Activated naive CD4-positive, alpha-beta T cell treated with anti-CD3 and anti-CD28 coated beads for 36 hours (primary cell): Measurements from ENCODE around the gene TCF7. TPM values are rescaled to one million over a fixed set of nuclear protein-coding genes. Genes with fewer than 3 reads are reported as not detected.

ENCODE experiments used
- CTCF ChIA-PET: fragments of 350-600 bp; sonication (Branson Sonifier 250); formaldehyde crosslinking; loops from one replicate; lab custom pipeline; 2021; ENCODE audit warnings: antibody characterized with exemption; lab: Charles Lee
- DNase-seq: peaks from one replicate; pipeline ENCODE4 v3.0.0-alpha.2; 2020
- H3K27ac Mint-ChIP-seq: one replicate; pipeline ENCODE4 v1.8.0; 2021; ENCODE audit warnings: mild to moderate bottlenecking, mixed read lengths
- H3K27me3 Mint-ChIP-seq: one replicate; pipeline ENCODE4 v1.8.0; 2021; ENCODE audit warnings: low read depth, mixed read lengths
- H3K36me3 Mint-ChIP-seq: one replicate; pipeline ENCODE4 v1.8.0; 2021; ENCODE audit warnings: low read depth, mixed read lengths
- H3K4me1 Mint-ChIP-seq: one replicate; pipeline ENCODE4 v1.8.0; 2021; ENCODE audit warnings: low read depth, mixed read lengths
- H3K4me3 Mint-ChIP-seq: one replicate; pipeline ENCODE4 v1.8.0; 2021; ENCODE audit warnings: mild to moderate bottlenecking, moderate library complexity, mixed read lengths
- H3K9me3 Mint-ChIP-seq: one replicate; pipeline ENCODE4 v1.8.0; 2021; ENCODE audit warnings: mixed read lengths
- intact Hi-C: fragments of 100-400 bp; cut with micrococcal nuclease; formaldehyde crosslinking; loops from one replicate; pipeline ENCODE4 v1.15.1; 2023
- total RNA-seq, 2 experiments: library from RNA; stranded (reverse); gene quantifications; one replicate each; pipeline ENCODE4 v1.2.3, GENCODE V29; 2021

Gene TCF7
- total RNA-seq, 2 experiments from 2014 or later, result 87.9 to 92.3 TPM

DNA sequence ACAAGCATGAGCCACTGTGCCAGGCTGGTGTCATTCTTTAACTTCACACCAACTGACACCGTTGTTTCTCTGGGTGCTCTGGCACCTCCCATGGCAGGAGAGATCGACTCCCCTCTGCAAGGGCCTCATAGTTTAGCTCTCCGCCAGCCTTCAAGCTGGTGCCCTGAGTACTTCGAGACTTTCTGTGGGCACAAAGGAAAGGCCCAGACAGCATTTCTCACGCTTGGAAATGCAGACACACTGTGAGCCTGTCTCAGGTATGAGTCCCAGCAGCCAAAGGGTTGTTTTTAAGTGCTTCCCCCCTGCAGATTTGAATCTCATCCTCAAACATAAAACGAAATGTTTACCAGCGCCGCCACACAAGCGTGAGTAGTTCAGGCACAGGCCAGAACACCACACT is 11.1 kb upstream of the TCF7 start:
- no peaks in the 10 kb centered on the region for H3K36me3 Mint-ChIP-seq
- H3K4me1 Mint-ChIP-seq, result peaks cover 94% of the 10 kb centered on the region
- intact Hi-C loops, result loop anchor here (1.0 to 5.0 kb wide), 3 partner anchors 29 to 544 kb away; partner anchors contain the start of genes SEC24A and UBE2B
- CTCF ChIA-PET, result interaction anchor here (0.6 to 4.7 kb wide), 9 partner anchors 15 to 58 kb away, joined by 3 to 24 read pairs (median 3); no protein-coding TSS in a partner anchor
- peak; percentile 83 for DNase-seq
- peak overlapping the region; percentile 92 for H3K27ac Mint-ChIP-seq
- H3K4me3 Mint-ChIP-seq, result peak overlapping the region; percentile 66
- no peaks in the 10 kb centered on the region for H3K27me3 Mint-ChIP-seq
- H3K9me3 Mint-ChIP-seq, result no peaks in the 10 kb centered on the region

GRCh38 chr5:134103998-134104654 is 10.4 kb upstream of the TCF7 start:
- Mint-ChIP-seq H3K4me3 (peak overlapping the region; percentile 54), H3K4me1 (peaks cover 91% of the 10 kb centered on the region), H3K27ac (peak overlapping the region; percentile 92), H3K27me3 (no peaks in the 10 kb centered on the region), H3K9me3 (no peaks in the 10 kb centered on the region), H3K36me3 (no peaks in the 10 kb centered on the region)
- intact Hi-C loops, result loop anchor here (1.0 to 5.0 kb wide), 3 partner anchors 28 to 543 kb away; partner anchors contain the start of genes SEC24A and UBE2B
- CTCF ChIA-PET, result interaction anchor here (0.6 to 4.7 kb wide), 11 partner anchors 11 to 55 kb away, joined by 3 to 24 read pairs (median 4); no protein-coding TSS in a partner anchor
- DNase-seq, result peak; percentile 84

GRCh38 chr5:134106991-134107701 is 7.3 kb upstream of the TCF7 start:
- CTCF ChIA-PET, result interaction anchor here (1.2 to 2.6 kb wide), 3 partner anchors 9 to 19 kb away, joined by 3 to 6 read pairs (median 6); no protein-coding TSS in a partner anchor
- H3K9me3 Mint-ChIP-seq, result no peaks in the 10 kb centered on the region
- H3K4me1 Mint-ChIP-seq, result peaks cover 84% of the 10 kb centered on the region
- intact Hi-C loops, result no loop called here
- H3K36me3 Mint-ChIP-seq, result no peaks in the 10 kb centered on the region
- H3K27ac Mint-ChIP-seq, result no peak overlapping the region
- no peaks in the 10 kb centered on the region for H3K27me3 Mint-ChIP-seq
- H3K4me3 Mint-ChIP-seq, result no peak overlapping the region
- DNase-seq, result no peak

GRCh38 chr5:134107779-134108178 is 6.7 kb upstream of the TCF7 start:
- Mint-ChIP-seq H3K27ac (peak overlapping the region; percentile 62), H3K9me3 (no peaks in the 10 kb centered on the region), H3K36me3 (no peaks in the 10 kb centered on the region), H3K4me3 (no peak overlapping the region), H3K27me3 (no peaks in the 10 kb centered on the region), H3K4me1 (peaks cover 86% of the 10 kb centered on the region)
- DNase-seq, result no peak
- intact Hi-C loops, result no loop called here
- CTCF ChIA-PET, result interaction anchor here (1.2 to 2.6 kb wide), 3 partner anchors 9 to 19 kb away, joined by 3 to 6 read pairs (median 6); no protein-coding TSS in a partner anchor

GRCh38 chr5:134110382-134110781 is 4.1 kb upstream of the TCF7 start:
- Mint-ChIP-seq H3K27ac (peak overlapping the region; percentile 91), H3K9me3 (no peaks in the 10 kb centered on the region), H3K4me1 (peaks cover 66% of the 10 kb centered on the region), H3K27me3 (no peaks in the 10 kb centered on the region), H3K36me3 (peaks cover 5% of the 10 kb centered on the region), H3K4me3 (peak overlapping the region; percentile 34)
- intact Hi-C loops, result loop anchor here (5.0 to 10.0 kb wide), 4 partner anchors 117 to 1686 kb away; partner anchors contain the start of genes JADE2 and PPP2CA
- CTCF ChIA-PET, result interaction anchor here (1.0 to 22.6 kb wide), 8 partner anchors 9 to 69 kb away, joined by 3 to 437 read pairs (median 6); no protein-coding TSS in a partner anchor
- DNase-seq, result peak; percentile 79

- Mint-ChIP-seq H3K4me1 (peaks cover 58% of the 10 kb centered on the region), H3K27ac (peak overlapping the region; percentile 91), H3K4me3 (peak overlapping the region; percentile 81), H3K9me3 (no peaks in the 10 kb centered on the region), H3K36me3 (peaks cover 18% of the 10 kb centered on the region), H3K27me3 (no peaks in the 10 kb centered on the region)
- DNase-seq, result peak; percentile 78
- CTCF ChIA-PET, result interaction anchor here (0.7 to 22.6 kb wide), 15 partner anchors 7 to 71 kb away, joined by 3 to 437 read pairs (median 5); no protein-coding TSS in a partner anchor
- intact Hi-C loops, result loop anchor here (1.0 to 10.0 kb wide), 7 partner anchors 12 to 1687 kb away; partner anchors contain the start of genes JADE2 and PPP2CA
Observed at GRCh38 chr5:134111741-134112647, 2.5 kb upstream of the TCF7 start.

GRCh38 chr5:134112726-134113362 is 1.6 kb upstream of the TCF7 start:
- Mint-ChIP-seq H3K36me3 (peaks cover 27% of the 10 kb centered on the region), H3K4me1 (peaks cover 59% of the 10 kb centered on the region), H3K27me3 (no peaks in the 10 kb centered on the region), H3K4me3 (peak overlapping the region; percentile 81), H3K27ac (peak overlapping the region; percentile 91), H3K9me3 (no peaks in the 10 kb centered on the region)
- intact Hi-C loops, result loop anchor here (1.0 to 10.0 kb wide), 6 partner anchors 13 to 1688 kb away; partner anchors contain the start of genes JADE2 and PPP2CA
- DNase-seq, result no peak
- CTCF ChIA-PET, result interaction anchor here (0.9 to 22.6 kb wide), 10 partner anchors 11 to 71 kb away, joined by 3 to 437 read pairs (median 6); no protein-coding TSS in a partner anchor

DNA sequence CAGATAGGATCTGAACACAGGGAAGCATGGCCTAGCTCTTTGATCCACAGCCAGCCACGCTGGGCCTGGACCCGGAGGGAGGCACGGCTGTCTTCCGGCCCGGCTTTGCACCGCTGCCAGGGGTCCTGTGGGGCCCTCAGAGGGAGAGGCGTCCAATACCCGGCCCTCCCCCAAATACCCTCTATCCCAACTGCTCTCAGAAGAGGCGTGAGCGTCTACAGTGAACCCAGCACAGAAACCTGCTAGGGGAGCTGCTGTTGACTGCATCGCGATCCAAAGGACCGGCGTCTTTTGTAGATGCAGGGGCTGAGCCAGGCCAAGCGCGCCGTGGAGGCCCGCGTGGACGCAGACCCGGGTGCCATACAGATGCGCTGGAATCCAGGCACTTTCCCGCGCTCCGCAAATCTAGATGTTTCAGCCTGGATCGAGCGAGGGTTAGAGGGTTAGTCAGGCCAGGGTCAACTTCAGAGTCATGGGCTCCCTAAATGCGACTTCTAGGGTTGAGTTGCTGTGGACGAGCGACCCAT is 1.1 kb upstream of the TCF7 start:
- Mint-ChIP-seq H3K27me3 (no peaks in the 10 kb centered on the region), H3K4me3 (peak overlapping the region; percentile 81), H3K36me3 (peaks cover 31% of the 10 kb centered on the region), H3K9me3 (no peaks in the 10 kb centered on the region), H3K4me1 (peaks cover 60% of the 10 kb centered on the region), H3K27ac (peak overlapping the region; percentile 91)
- CTCF ChIA-PET, result interaction anchor here (0.8 to 22.6 kb wide), 8 partner anchors 10 to 72 kb away, joined by 3 to 437 read pairs (median 6); no protein-coding TSS in a partner anchor
- intact Hi-C loops, result loop anchor here (5.0 to 10.0 kb wide), 4 partner anchors 114 to 1689 kb away; partner anchors contain the start of genes JADE2 and PPP2CA
- DNase-seq, result no peak

DNA sequence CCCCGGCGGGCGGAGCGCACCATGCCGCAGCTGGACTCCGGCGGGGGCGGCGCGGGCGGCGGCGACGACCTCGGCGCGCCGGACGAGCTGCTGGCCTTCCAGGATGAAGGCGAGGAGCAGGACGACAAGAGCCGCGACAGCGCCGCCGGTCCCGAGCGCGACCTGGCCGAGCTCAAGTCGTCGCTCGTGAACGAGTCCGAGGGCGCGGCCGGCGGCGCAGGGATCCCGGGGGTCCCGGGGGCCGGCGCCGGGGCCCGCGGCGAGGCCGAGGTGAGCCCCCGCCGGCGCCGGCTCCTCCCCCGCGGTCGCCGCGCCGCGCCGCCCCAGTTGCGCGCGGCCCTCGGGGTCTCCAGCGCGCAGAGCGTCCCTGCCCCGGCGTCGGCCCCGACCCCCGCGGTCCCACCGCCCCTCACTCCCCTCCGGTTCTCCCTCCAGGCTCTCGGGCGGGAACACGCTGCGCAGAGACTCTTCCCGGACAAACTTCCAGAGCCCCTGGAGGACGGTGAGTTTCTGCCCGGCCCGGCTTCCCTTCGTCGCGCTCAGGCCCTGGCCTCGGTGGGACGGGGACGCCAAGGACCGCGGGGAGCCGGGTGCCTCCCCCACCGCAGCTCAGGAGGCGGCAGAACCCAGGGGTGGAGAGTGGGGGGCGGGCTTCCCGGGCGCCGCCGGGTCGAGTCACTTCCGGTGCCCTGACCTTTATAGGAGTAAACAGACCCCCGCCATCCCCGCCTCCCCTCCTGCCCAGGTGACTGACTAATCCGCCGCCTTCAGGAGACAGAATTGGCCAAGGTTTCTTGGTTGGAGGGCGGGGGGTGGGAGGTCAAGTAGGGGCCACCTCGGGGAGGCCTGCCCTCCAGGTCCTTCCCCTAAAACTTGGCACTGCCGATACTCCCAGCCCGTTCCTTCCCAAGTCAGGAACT is 665 bp downstream of the TCF7 start:
- CTCF ChIA-PET, result interaction anchor here (0.7 to 22.6 kb wide), 4 partner anchors 9 to 74 kb away, joined by 3 to 437 read pairs (median 152); no protein-coding TSS in a partner anchor
- Mint-ChIP-seq H3K4me3 (peak overlapping the region; percentile 77), H3K36me3 (peaks cover 46% of the 10 kb centered on the region), H3K4me1 (peaks cover 71% of the 10 kb centered on the region), H3K27ac (peak overlapping the region; percentile 82), H3K9me3 (no peaks in the 10 kb centered on the region), H3K27me3 (no peaks in the 10 kb centered on the region)
- DNase-seq, result peak; percentile 92
- intact Hi-C loops, result loop anchor here (1.0 to 10.0 kb wide), 8 partner anchors 17 to 1690 kb away; partner anchors contain the start of genes JADE2, PPP2CA and SKP1

DNA sequence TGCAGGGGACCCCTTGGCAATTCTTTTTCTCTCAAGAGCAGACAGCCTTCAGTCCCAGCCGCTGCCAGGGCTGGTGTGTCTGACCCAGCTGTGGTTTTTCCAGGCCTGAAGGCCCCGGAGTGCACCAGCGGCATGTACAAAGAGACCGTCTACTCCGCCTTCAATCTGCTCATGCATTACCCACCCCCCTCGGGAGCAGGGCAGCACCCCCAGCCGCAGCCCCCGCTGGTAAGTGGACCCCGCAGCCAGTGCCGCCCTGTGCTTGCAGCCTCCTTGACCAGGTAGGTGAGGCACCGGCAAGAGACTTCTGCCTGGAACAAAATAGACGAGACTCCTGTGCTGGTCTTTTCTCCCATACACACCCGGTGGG is 1.3 kb downstream of the TCF7 start:
- CTCF ChIA-PET, result interaction anchor here (1.3 to 22.6 kb wide), 4 partner anchors 8 to 74 kb away, joined by 6 to 437 read pairs (median 152); no protein-coding TSS in a partner anchor
- Mint-ChIP-seq H3K9me3 (no peaks in the 10 kb centered on the region), H3K4me3 (peak overlapping the region; percentile 77), H3K4me1 (peaks cover 71% of the 10 kb centered on the region), H3K27me3 (no peaks in the 10 kb centered on the region), H3K27ac (peak overlapping the region; percentile 82), H3K36me3 (peaks cover 52% of the 10 kb centered on the region)
- intact Hi-C loops, result loop anchor here (1.0 to 10.0 kb wide), 3 partner anchors 9 to 1691 kb away; partner anchors contain the start of gene SKP1
- DNase-seq, result no peak
